IMR-90 (cell line): ENCODE results near the gene STAT4.

Experiments
- BHLHE40 ChIP-seq: fragments of 150-350 bp; IDR thresholded peaks from 2 replicates; pipeline ENCODE4 v1.6.1; 2016; ENCODE audit warnings: mild to moderate bottlenecking, low read depth, low read length
- CTCF ChIP-seq: conservative IDR thresholded peaks from 2 replicates; pipeline ENCODE4 v1.5.1; 2012; ENCODE audit warnings: mild to moderate bottlenecking, low read depth, low read length, improper control_type of control experiment
- ELK1 ChIP-seq: fragments of 150-350 bp; IDR thresholded peaks from 2 replicates; pipeline ENCODE4 v1.6.1; 2016; ENCODE audit warnings: low read depth, mild to moderate bottlenecking, low read length, moderate library complexity, borderline replicate concordance
- MAZ ChIP-seq: IDR thresholded peaks from 2 replicates; pipeline ENCODE4 v1.6.1; 2012; ENCODE audit warnings: low read depth, mild to moderate bottlenecking, low read length, improper control_type of control experiment, moderate library complexity, borderline replicate concordance
- NFE2L2 ChIP-seq: fragments of 150-350 bp; IDR thresholded peaks from 2 replicates; pipeline ENCODE4 v1.6.1; 2016; ENCODE audit warnings: low read depth, mild to moderate bottlenecking, low read length
- POLR2A ChIP-seq: IDR thresholded peaks from 2 replicates; pipeline ENCODE4 v1.6.1; 2012; ENCODE audit warnings: mild to moderate bottlenecking, low read depth, low read length
- RAD21 ChIP-seq: IDR thresholded peaks from 2 replicates; pipeline ENCODE4 v1.6.1; 2012; ENCODE audit warnings: low read length, improper control_type of control experiment
- RCOR1 ChIP-seq: IDR thresholded peaks from 2 replicates; pipeline ENCODE4 v1.6.1; 2012; ENCODE audit warnings: mild to moderate bottlenecking, low read length, improper control_type of control experiment; ENCODE audit not compliant: insufficient replicate concordance

- TF ChIP-seq CTCF (no peak), BHLHE40 (no peak), ELK1 (no peak), RAD21 (no peak), MAZ (no peak), POLR2A (no peak), RCOR1 (no peak), NFE2L2 (no peak)
These were observed 85.0 kb downstream of the STAT4 start for GRCh38 chr2:191065785-191066184.
